Peyer's patch (tissue), 4 donors: ENCODE results near the gene IFNK.

ENCODE experiments used
- CTCF ChIP-seq, 6 experiments: fragments of 450-650 bp in 4 of 6; fragments of 200-600 bp in 2 of 6; sonication (generic) in 1 of 6; IDR thresholded peaks; one replicate each; pipeline ENCODE4 v1.5.1; 2017 to 2019; ENCODE audit warnings: antibody characterized with exemption in 6 of 6, mild to moderate bottlenecking in 3 of 6, moderate library complexity in 1 of 6
- POLR2A ChIP-seq, 2 donors: fragments of 450-650 bp; IDR thresholded peaks; one replicate each; pipeline ENCODE4 v1.5.1; 2017; ENCODE audit warnings: antibody characterized with exemption in 2 of 2, mild to moderate bottlenecking in 2 of 2, moderate library complexity in 2 of 2

GRCh38 chr9:27475057-27475595, 49.0 kb upstream of the IFNK start:
- TF ChIP-seq POLR2A (IDR thresholded peaks at IDR 0.05) (no peak), CTCF (IDR thresholded peaks at IDR 0.05) (no peak)
